ENCODE measurements around the gene ROPN1L.

GRCh38 chr5:10454591-10455276, 13.1 kb downstream of the ROPN1L start:
- TF ChIP-seq POLR2A (IDR thresholded peaks at IDR 0.05; ENCODE audit: control extremely low read depth in 1 of 2, low read depth in 2 of 2, low read length in 2 of 2) (no peak), RBBP5 (IDR thresholded peaks at IDR 0.05; ENCODE audit: borderline replicate concordance, low read depth, low read length) (no peak)

Measured in H1 (cell line).